HG03565 (cell line): ENCODE measurements around the gene PLIN3.
"Not testable (repeated sequence)": the region's sequence is repeated elsewhere in the genome, so short reads cannot be mapped to it uniquely, and the experiment has no call there.

Experiments used
- ATAC-seq: cut with Tn5 transposase; IDR thresholded peaks from one replicate; pipeline ENCODE4 v1.9.1; 2021; ENCODE audit warnings: mild to moderate bottlenecking, moderate library complexity; ENCODE audit not compliant: unreplicated experiment

Gene PLIN3

GRCh38 chr19:4847190-4847973 is 20.1 kb downstream of the PLIN3 start:
- no peak for ATAC-seq

- ATAC-seq = not testable (repeated sequence)
Measured at GRCh38 chr19:4845975-4846374, 21.5 kb downstream of the PLIN3 start.

GRCh38 chr19:4844348-4845179 is 22.9 kb downstream of the PLIN3 start:
- ATAC-seq = no peak

GRCh38 chr19:4843647-4843965 is 23.9 kb downstream of the PLIN3 start:
- ATAC-seq = no peak

- no peak for ATAC-seq
Measured at GRCh38 chr19:4839192-4839591, 28.3 kb downstream of the PLIN3 start.

GRCh38 chr19:4832776-4833175 is 34.7 kb downstream of the PLIN3 start:
- ATAC-seq = no peak

GRCh38 chr19:4831979-4832340 is 35.5 kb downstream of the PLIN3 start:
- ATAC-seq = not testable (repeated sequence)

GRCh38 chr19:4831304-4831978 is 36.0 kb downstream of the PLIN3 start, which contains the start of gene TICAM1:
TICAM1 (minus strand) TSS chr19:4831712; CDS start chr19:4818377, 13,335 bp downstream.
- ATAC-seq = peak; percentile 45

GRCh38 chr19:4830768-4831265 is 36.6 kb downstream of the PLIN3 start:
- ATAC-seq = no peak

GRCh38 chr19:4830332-4830731 is 37.1 kb downstream of the PLIN3 start:
- ATAC-seq = no peak

- ATAC-seq = no peak
Measured at GRCh38 chr19:4829001-4829712, 38.3 kb downstream of the PLIN3 start.

- no peak for ATAC-seq
Measured at GRCh38 chr19:4823577-4823976, 43.9 kb downstream of the PLIN3 start.

- not testable (repeated sequence) for ATAC-seq
Measured at GRCh38 chr19:4822354-4822753, 45.1 kb downstream of the PLIN3 start.

- ATAC-seq = no peak
Measured at GRCh38 chr19:4821265-4821664, 46.2 kb downstream of the PLIN3 start.

- no peak for ATAC-seq
Measured at GRCh38 chr19:4817467-4818277, 49.8 kb downstream of the PLIN3 start.

GRCh38 chr19:4816950-4817278 is 50.6 kb downstream of the PLIN3 start:
- no peak for ATAC-seq

- no peak for ATAC-seq
Measured at GRCh38 chr19:4816202-4816949, 51.1 kb downstream of the PLIN3 start.

GRCh38 chr19:4815426-4816201 is 51.9 kb downstream of the PLIN3 start:
- no peak for ATAC-seq
